ENCODE measurements around the gene CEP250. TPM values are rescaled to one million over a fixed set of nuclear protein-coding genes. Genes with fewer than 3 reads are reported as not detected.

Gene CEP250
- total RNA-seq, 1 experiment from 2014 or later: 63.6 TPM

DNA sequence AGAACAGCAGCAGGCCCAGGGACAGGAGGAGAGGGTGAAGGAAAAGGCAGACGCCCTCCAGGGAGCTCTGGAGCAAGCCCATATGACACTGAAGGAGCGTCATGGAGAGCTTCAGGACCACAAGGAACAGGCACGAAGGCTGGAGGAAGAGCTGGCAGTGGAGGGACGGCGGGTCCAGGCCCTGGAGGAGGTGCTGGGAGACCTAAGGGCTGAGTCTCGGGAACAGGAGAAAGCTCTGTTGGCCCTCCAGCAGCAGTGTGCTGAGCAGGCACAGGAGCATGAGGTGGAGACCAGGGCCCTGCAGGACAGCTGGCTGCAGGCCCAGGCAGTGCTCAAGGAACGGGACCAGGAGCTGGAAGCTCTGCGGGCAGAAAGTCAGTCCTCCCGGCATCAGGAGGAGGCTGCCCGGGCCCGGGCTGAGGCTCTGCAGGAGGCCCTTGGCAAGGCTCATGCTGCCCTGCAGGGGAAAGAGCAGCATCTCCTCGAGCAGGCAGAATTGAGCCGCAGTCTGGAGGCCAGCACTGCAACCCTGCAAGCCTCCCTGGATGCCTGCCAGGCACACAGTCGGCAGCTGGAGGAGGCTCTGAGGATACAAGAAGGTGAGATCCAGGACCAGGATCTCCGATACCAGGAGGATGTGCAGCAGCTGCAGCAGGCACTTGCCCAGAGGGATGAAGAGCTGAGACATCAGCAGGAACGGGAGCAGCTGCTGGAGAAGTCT is 48.6 kb downstream of the CEP250 start:
- Histone ChIP-seq H3K4me2 (no peak overlapping the region), H2AFZ (no peak overlapping the region), H3K4me1 (replicated peaks; ENCODE audit: insufficient read depth) (peaks cover 11% of the 10 kb centered on the region; the same call in 1 of the 2 replicates), H3K27ac (no peak overlapping the region), H3K4me3 (no peak overlapping the region), H3K27me3 (ENCODE audit: insufficient read depth, low read depth) (no peaks in the 10 kb centered on the region), H3K9me3 (ENCODE audit: insufficient read depth, low read depth) (no peaks in the 10 kb centered on the region), H3F3A (ENCODE audit: insufficient read depth, low read depth) (peaks cover 6% of the 10 kb centered on the region; the same call in 1 of the 2 replicates), H3K79me2 (ENCODE audit: low read depth) (no peaks in the 10 kb centered on the region), H3K9me2 (ENCODE audit: insufficient read depth) (no peaks in the 10 kb centered on the region), H3K36me3 (ENCODE audit: low read depth) (no peaks in the 10 kb centered on the region; the same call in 1 of the 2 replicates), H4K20me1 (ENCODE audit: insufficient read depth) (no peaks in the 10 kb centered on the region)
- ChIA-PET CTCF (no interaction called here), POLR2A (ENCODE audit: unreplicated experiment) (no interaction called here)
- TF ChIP-seq EZH2 (IDR thresholded peaks at IDR 0.05; ENCODE audit: low read depth): no peak
- TF ChIP-seq, protein P1, sequence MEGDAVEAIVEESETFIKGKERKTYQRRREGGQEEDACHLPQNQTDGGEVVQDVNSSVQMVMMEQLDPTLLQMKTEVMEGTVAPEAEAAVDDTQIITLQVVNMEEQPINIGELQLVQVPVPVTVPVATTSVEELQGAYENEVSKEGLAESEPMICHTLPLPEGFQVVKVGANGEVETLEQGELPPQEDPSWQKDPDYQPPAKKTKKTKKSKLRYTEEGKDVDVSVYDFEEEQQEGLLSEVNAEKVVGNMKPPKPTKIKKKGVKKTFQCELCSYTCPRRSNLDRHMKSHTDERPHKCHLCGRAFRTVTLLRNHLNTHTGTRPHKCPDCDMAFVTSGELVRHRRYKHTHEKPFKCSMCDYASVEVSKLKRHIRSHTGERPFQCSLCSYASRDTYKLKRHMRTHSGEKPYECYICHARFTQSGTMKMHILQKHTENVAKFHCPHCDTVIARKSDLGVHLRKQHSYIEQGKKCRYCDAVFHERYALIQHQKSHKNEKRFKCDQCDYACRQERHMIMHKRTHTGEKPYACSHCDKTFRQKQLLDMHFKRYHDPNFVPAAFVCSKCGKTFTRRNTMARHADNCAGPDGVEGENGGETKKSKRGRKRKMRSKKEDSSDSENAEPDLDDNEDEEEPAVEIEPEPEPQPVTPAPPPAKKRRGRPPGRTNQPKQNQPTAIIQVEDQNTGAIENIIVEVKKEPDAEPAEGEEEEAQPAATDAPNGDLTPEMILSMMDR (conservative IDR thresholded peaks at IDR 0.05): no peak
- BruUV-seq (replicated peaks): no TSS peak
- intact Hi-C loops (cut with micrococcal nuclease; ENCODE audit: unreplicated experiment): no loop called here
- DNase-seq: no peak

DNA sequence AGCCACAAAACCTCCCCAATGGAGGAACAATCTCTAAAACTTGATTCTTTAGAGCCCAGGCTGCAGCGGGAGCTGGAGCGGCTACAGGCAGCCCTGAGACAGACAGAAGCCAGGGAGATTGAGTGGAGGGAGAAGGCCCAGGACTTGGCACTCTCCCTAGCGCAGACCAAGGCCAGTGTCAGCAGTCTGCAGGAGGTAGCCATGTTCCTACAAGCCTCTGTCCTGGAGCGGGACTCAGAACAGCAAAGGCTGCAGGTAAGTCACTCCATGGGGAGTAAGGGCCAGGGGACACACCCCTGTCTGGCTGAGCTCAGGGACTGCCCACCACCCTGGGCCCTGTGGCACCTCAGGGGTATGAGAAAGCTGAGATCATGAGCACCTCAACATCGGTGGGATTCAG is 49.4 kb downstream of the CEP250 start:
- BruUV-seq (replicated peaks): no TSS peak
- DNase-seq: no peak
- Histone ChIP-seq H3K4me3 (no peak overlapping the region), H3K79me2 (ENCODE audit: low read depth) (no peaks in the 10 kb centered on the region), H3K27me3 (ENCODE audit: insufficient read depth, low read depth) (no peaks in the 10 kb centered on the region), H3K9me2 (ENCODE audit: insufficient read depth) (no peaks in the 10 kb centered on the region), H2AFZ (no peak overlapping the region), H3F3A (ENCODE audit: insufficient read depth, low read depth) (peaks cover 6% of the 10 kb centered on the region; the same call in 1 of the 2 replicates), H3K4me1 (replicated peaks; ENCODE audit: insufficient read depth) (peaks cover 11% of the 10 kb centered on the region; the same call in 1 of the 2 replicates), H3K4me2 (no peak overlapping the region), H3K9me3 (ENCODE audit: insufficient read depth, low read depth) (no peaks in the 10 kb centered on the region), H3K36me3 (ENCODE audit: low read depth) (no peaks in the 10 kb centered on the region; the same call in 1 of the 2 replicates), H3K27ac (no peak overlapping the region), H4K20me1 (ENCODE audit: insufficient read depth) (no peaks in the 10 kb centered on the region)
- CTCF ChIA-PET: no interaction called here
- intact Hi-C loops (cut with micrococcal nuclease; ENCODE audit: unreplicated experiment): no loop called here
- TF ChIP-seq, protein P1 (conservative IDR thresholded peaks at IDR 0.05): no peak
- no peak for TF ChIP-seq EZH2 (IDR thresholded peaks at IDR 0.05; ENCODE audit: low read depth)
- POLR2A ChIA-PET (ENCODE audit: unreplicated experiment): interaction anchor here (0.5 kb wide), 1 partner anchor 164 kb away, joined by 5 read pairs; no protein-coding TSS in a partner anchor

DNA sequence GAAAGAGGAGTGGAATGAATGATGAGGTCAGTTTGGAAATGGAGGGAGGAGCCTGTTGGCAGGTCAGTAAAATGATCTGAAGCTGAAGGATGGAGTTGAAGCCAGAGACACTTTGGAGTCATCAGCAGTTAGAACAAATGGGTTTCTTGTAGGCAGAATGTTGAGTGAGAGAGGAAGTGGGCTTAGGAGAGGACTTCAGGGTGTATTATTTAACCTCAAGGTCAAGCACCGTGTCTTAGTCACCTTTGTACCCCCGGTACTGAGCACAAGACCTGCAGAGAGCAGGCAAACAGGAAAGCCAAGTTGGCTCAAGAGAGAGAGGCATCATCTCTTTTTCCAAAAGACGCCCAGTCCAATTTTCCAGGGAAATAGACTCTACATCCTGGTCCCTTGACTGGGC is 50.8 kb downstream of the CEP250 start:
- BruUV-seq (replicated peaks): no TSS peak
- no peaks in the 10 kb centered on the region for H3K9me2 ChIP-seq (ENCODE audit: insufficient read depth)
- ChIA-PET CTCF (no interaction called here), POLR2A (ENCODE audit: unreplicated experiment) (interaction anchor here (0.7 kb wide), 1 partner anchor 511 kb away, joined by 3 read pairs; no protein-coding TSS in a partner anchor)
- H3K4me2 ChIP-seq: no peak overlapping the region
- H3K9me3 ChIP-seq (ENCODE audit: insufficient read depth, low read depth): no peaks in the 10 kb centered on the region
- no peak overlapping the region for H2AFZ ChIP-seq
- no peak for TF ChIP-seq EZH2 (IDR thresholded peaks at IDR 0.05; ENCODE audit: low read depth)
- TF ChIP-seq, protein P1 (conservative IDR thresholded peaks at IDR 0.05): no peak
- DNase-seq: no peak
- H3K4me3 ChIP-seq: no peak overlapping the region
- H3K27me3 ChIP-seq (ENCODE audit: insufficient read depth, low read depth): no peaks in the 10 kb centered on the region
- H3K27ac ChIP-seq: no peak overlapping the region
- no peaks in the 10 kb centered on the region; the same call in 1 of the 2 replicates for H3K36me3 ChIP-seq (ENCODE audit: low read depth)
- H3K79me2 ChIP-seq (ENCODE audit: low read depth): no peaks in the 10 kb centered on the region
- intact Hi-C loops (cut with micrococcal nuclease; ENCODE audit: unreplicated experiment): no loop called here
- peaks cover 6% of the 10 kb centered on the region; the same call in 1 of the 2 replicates for H3F3A ChIP-seq (ENCODE audit: insufficient read depth, low read depth)
- H3K4me1 ChIP-seq (replicated peaks; ENCODE audit: insufficient read depth): peaks cover 11% of the 10 kb centered on the region; the same call in 1 of the 2 replicates
- no peaks in the 10 kb centered on the region for H4K20me1 ChIP-seq (ENCODE audit: insufficient read depth)

Measured in PC-9 (cell line).